Choroid plexus epithelial cell (primary cell): Measurements from ENCODE around the gene KIFAP3.
A peak's percentile ranks its signal among the peaks of the same experiment; 100 is the strongest.

Source experiments
- DNase-seq: peaks from one replicate; pipeline ENCODE4 v3.0.0-alpha.2; 2010; ENCODE audit warnings: low read depth
- H3K4me3 ChIP-seq: 2 replicates; pipeline ENCODE4 v1.5.1; 2011; ENCODE audit warnings: low read depth, mild to moderate bottlenecking, control low read depth, low read length, moderate library complexity
- TF ChIP-seq, protein P1 (sequence below): conservative IDR thresholded peaks from 2 replicates; pipeline ENCODE4 v1.5.1; 2011; ENCODE audit warnings: low read depth, mild to moderate bottlenecking, control low read depth, inconsistent platforms, low read length, moderate library complexity

The KIFAP3 gene

DNA sequence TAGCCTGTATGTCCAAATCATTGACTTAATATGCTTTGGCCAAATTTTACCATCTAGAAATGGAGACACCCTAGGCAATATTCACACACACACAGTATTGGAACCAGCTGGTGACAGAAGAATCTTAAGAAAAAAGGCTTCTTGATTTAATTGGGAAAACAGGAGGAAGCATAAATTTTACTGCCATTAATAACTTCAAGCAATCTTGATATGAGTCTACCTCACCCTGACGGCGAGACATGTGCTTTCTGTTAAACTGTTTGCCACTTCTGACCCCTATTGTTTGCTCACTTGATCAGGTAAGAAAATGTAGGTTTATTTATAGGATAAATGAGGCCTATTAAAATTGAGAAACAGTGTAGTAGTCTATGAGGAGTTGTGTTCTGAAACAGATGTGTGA, 73.2 kb downstream of the KIFAP3 start:
- no peak overlapping the region for H3K4me3 ChIP-seq
- DNase-seq, result no peak
- TF ChIP-seq, protein P1, sequence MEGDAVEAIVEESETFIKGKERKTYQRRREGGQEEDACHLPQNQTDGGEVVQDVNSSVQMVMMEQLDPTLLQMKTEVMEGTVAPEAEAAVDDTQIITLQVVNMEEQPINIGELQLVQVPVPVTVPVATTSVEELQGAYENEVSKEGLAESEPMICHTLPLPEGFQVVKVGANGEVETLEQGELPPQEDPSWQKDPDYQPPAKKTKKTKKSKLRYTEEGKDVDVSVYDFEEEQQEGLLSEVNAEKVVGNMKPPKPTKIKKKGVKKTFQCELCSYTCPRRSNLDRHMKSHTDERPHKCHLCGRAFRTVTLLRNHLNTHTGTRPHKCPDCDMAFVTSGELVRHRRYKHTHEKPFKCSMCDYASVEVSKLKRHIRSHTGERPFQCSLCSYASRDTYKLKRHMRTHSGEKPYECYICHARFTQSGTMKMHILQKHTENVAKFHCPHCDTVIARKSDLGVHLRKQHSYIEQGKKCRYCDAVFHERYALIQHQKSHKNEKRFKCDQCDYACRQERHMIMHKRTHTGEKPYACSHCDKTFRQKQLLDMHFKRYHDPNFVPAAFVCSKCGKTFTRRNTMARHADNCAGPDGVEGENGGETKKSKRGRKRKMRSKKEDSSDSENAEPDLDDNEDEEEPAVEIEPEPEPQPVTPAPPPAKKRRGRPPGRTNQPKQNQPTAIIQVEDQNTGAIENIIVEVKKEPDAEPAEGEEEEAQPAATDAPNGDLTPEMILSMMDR, result no peak

DNA sequence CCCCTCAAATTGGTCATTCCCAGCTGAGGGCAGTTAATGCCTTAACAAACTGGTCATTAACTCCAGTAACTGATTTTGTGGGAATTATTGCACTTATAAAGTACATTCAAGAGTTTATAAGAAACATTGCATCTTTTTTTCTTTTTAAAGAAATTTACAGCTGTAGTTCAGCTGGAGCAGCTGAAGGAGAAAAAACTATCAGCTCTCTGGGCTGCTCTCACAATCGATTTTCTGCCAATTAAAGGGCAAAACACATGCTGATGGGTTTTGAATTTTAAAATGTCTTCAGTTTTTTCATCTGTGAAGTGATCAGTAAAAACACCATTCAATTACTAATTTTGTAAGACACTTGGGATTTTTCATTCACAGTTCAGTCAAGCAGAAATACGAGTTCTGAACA, 74.7 kb downstream of the KIFAP3 start:
- TF ChIP-seq, protein P1, result no peak
- DNase-seq, result no peak
- no peak overlapping the region for H3K4me3 ChIP-seq

DNA sequence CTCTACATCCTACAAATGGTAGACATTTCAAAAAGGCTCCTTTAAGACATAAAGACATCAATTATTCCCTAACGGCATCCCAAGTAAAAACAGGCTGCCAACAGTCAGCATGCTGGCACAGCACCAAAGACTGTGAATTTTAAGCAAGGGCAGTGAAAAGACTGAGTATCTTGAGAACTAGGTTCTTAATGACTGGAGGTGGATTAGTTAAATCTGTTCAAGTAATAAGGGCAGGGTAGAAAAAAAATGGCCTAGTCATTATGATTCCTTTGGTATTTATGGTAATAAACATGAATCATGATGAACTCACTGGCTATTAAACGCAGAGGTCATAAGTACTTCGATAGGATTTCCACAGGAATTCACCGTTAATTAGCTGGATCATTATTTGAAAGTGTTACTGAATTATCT, 75.2 kb downstream of the KIFAP3 start:
- DNase-seq, result peak; percentile 44
- no peak overlapping the region for H3K4me3 ChIP-seq
- TF ChIP-seq, protein P1, result no peak

DNA sequence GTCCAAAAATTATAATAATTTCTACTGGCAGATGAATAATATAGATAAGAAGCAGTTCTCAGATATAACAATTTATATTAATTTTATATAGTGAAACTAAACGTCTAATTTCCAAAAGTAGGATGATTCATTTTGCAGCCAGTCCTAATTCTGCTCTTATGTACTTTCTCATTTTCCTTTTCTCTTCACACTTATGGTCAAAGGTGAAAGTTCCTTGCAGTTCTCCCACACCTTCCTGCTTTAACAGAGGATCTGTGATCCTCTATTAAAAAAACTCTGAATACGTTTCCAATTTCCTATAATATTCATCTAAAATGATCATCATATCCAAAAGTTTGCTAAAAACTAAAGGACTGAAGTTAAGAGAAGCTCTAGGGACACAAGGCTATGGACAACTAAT, 78.5 kb downstream of the KIFAP3 start:
- H3K4me3 ChIP-seq, result no peak overlapping the region
- no peak for DNase-seq
- TF ChIP-seq, protein P1, result no peak

DNA sequence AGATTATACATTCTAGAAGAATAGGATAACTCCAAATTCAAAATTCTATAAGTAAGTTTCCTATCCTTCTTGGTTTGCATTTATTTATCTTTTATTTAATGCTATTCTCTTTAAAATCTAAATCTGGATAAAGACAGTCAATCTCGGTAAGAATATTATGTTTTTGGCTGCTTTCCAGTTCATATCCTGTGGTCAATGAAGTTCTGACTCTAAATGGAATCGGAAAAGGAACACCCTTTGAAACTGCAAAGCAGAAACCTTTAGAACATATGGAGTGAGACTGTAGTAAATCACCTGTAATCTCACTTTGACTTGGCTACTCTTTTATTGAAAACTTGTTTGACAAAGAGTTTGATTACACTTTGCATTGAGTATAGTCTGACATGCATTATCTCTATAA, 85.2 kb downstream of the KIFAP3 start:
- no peak overlapping the region for H3K4me3 ChIP-seq
- TF ChIP-seq, protein P1, result no peak
- peak; percentile 40 for DNase-seq

DNA sequence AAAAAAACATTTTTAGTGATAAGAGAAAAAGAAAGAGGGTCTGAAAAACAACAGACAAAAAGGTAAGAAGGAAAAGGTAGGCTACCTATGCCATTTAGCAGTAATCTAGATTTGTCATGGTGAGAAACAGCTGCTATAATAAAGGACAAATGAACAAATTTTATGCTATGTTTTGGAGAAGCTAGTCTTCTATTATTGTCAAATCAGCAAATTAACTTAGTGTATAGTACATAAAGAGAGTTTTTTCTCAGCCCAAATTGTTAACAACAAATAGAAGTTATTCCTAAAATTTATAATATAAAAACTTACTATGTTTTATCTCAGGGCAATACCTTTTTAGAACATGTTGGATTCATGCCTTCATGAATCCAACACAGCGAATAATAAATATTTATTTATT, 88.7 kb downstream of the KIFAP3 start:
- TF ChIP-seq, protein P1, result no peak
- H3K4me3 ChIP-seq, result no peak overlapping the region
- no peak for DNase-seq

DNA sequence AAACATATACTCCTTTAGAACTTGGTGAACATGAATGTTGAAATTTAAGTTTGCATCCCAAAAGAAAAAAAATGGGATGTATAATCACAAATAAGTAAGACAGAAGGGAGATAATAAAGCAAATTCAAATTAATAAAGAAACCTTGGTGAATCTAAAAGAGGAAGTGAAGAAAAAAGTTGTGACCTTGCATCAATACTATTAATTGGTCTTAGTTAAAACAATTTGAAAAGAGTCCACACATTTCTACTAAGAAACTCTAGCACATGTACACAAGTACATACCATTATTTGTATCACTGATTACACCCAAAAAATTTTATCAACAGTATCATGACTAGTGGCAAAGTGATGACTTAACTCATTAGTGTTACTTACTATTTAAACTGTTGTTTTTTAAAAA, 100.4 kb downstream of the KIFAP3 start:
- no peak overlapping the region for H3K4me3 ChIP-seq
- TF ChIP-seq, protein P1, result no peak
- DNase-seq, result no peak
